HCT116 (cell line): ENCODE results near the gene UTP20. TPM values are rescaled to one million over a fixed set of nuclear protein-coding genes. Genes with fewer than 3 reads are reported as not detected.

Source experiments
- ATAC-seq: fragments of 200-7000 bp; cut with Tn5 transposase; 2 replicates; pipeline ENCODE4 v1.9.1; 2020; ENCODE audit warnings: mild to moderate bottlenecking, moderate library complexity
- BruUV-seq: library from RNA; stranded (reverse); fragments of 400-500 nt; replicated peaks from 2 replicates; lab custom pipeline; 2021; lab: Mats Ljungman, UMichigan
- CTCF ChIA-PET: fragments of 300-600 bp; sonication (Branson Sonifier 250); formaldehyde crosslinking; loops from one replicate; lab custom pipeline; 2021; ENCODE audit warnings: antibody characterized with exemption; lab: Charles Lee
- POLR2A ChIA-PET: fragments of 300-600, 350-600 bp; sonication (Branson Sonifier 250); formaldehyde crosslinking; loops from one replicate; lab custom pipeline; 2021; ENCODE audit warnings: antibody characterized with exemption; lab: Charles Lee
- RAD21 ChIA-PET, 2 experiments: fragments of 300-600 bp; sonication (Branson Sonifier 250); formaldehyde crosslinking; loops; one replicate each; lab custom pipeline; 2023; ENCODE audit warnings: low total read pairs in 2 of 2; ENCODE audit not compliant: uncharacterized antibody in 2 of 2, unreplicated experiment in 2 of 2, low non-redundant PET in 1 of 2; lab: Charles Lee
- DNase-seq: peaks from one replicate; pipeline ENCODE4 v3.0.0-alpha.2; 2010; ENCODE audit warnings: low read depth, low spot score
- H2AFZ ChIP-seq: fragments of 200-600 bp; shearing (Covaris generic), sonication (generic); 2 replicates; pipeline ENCODE4 v1.6.1; 2017; ENCODE audit warnings: low read depth, mixed run types, mixed read lengths, antibody characterized with exemption, low read length; ENCODE audit not compliant: poor library complexity, severe bottlenecking
- H3K27ac ChIP-seq: 2 replicates; pipeline ENCODE4 v1.5.1; 2012; ENCODE audit warnings: low read depth, low read length
- H3K27me3 ChIP-seq: fragments of 200-600 bp; sonication (generic); 2 replicates; pipeline ENCODE4 v1.6.1; 2016; ENCODE audit warnings: mixed run types, low read length, mixed read lengths; ENCODE audit not compliant: insufficient read depth
- H3K36me3 ChIP-seq, 2 experiments: fragments of 200-500 bp in 1 of 2; fragments of 200-600 bp in 1 of 2; sonication (Bioruptor generic) in 1 of 2; sonication (generic) in 1 of 2; 2 replicates each; pipeline versions ENCODE4 v1.5.1 to v1.6.1; 2014 to 2016; ENCODE audit warnings: low read length in 2 of 2, inconsistent platforms in 1 of 2, mixed read lengths in 1 of 2, mixed run types in 1 of 2; ENCODE audit not compliant: insufficient read depth in 2 of 2, control insufficient read depth in 1 of 2
- H3K4me1 ChIP-seq, 2 experiments: fragments of 200-600 bp in 1 of 2; sonication (generic) in 1 of 2; 2 replicates each; pipeline versions ENCODE4 v1.5.1 to v1.6.1; 2012 to 2017; ENCODE audit warnings: low read length in 2 of 2, inconsistent platforms in 1 of 2, mild to moderate bottlenecking in 1 of 2, mixed read lengths in 1 of 2, mixed run types in 1 of 2, moderate library complexity in 1 of 2; ENCODE audit not compliant: insufficient read depth in 2 of 2, control insufficient read depth in 1 of 2
- H3K4me2 ChIP-seq: fragments of 200-600 bp; sonication (generic); 2 replicates; pipeline ENCODE4 v1.6.1; 2017; ENCODE audit warnings: mixed run types, low read length, mixed read lengths
- H3K4me3 ChIP-seq, 2 experiments: fragments of 200-600 bp in 1 of 2; sonication (generic) in 1 of 2; replicated peaks in 1 of 2; 2 replicates each; pipeline ENCODE4 v1.5.1; 2011 to 2016; ENCODE audit warnings: low read length in 2 of 2, control low read depth in 1 of 2, low read depth in 1 of 2, mild to moderate bottlenecking in 1 of 2, mixed read lengths in 1 of 2, mixed run types in 1 of 2
- H3K79me2 ChIP-seq: fragments of 200-600 bp; sonication (generic); 2 replicates; pipeline ENCODE4 v1.6.1; 2017; ENCODE audit warnings: mild to moderate bottlenecking, mixed run types, low read length, moderate library complexity, mixed read lengths; ENCODE audit not compliant: insufficient read depth
- H3K9ac ChIP-seq: fragments of 200-600 bp; sonication (generic); 2 replicates; pipeline ENCODE4 v1.6.1; 2016; ENCODE audit warnings: low read length, mixed read lengths
- H3K9me2 ChIP-seq: fragments of 200-600 bp; sonication (generic), shearing (Covaris generic); 2 replicates; pipeline ENCODE4 v1.6.1; 2017; ENCODE audit warnings: mixed run types, mild to moderate bottlenecking, moderate library complexity; ENCODE audit not compliant: insufficient read depth
- H3K9me3 ChIP-seq, 2 experiments: fragments of 200-500 bp in 1 of 2; fragments of 200-600 bp in 1 of 2; sonication (Bioruptor generic) in 1 of 2; sonication (generic) in 1 of 2; 2 replicates each; pipeline ENCODE4 v1.6.1; 2014 to 2017; ENCODE audit warnings: low read length in 2 of 2, mixed read lengths in 2 of 2, inconsistent platforms in 1 of 2, low read depth in 1 of 2, mild to moderate bottlenecking in 1 of 2, mixed run types in 1 of 2, moderate library complexity in 1 of 2; ENCODE audit not compliant: control insufficient read depth in 1 of 2, insufficient read depth in 1 of 2
- H4K20me1 ChIP-seq: fragments of 200-600 bp; sonication (generic), shearing (Covaris generic); 2 replicates; pipeline ENCODE4 v1.6.1; 2017; ENCODE audit warnings: mixed run types, mild to moderate bottlenecking, moderate library complexity; ENCODE audit not compliant: insufficient read depth
- ATF3 ChIP-seq: IDR thresholded peaks from 2 replicates; pipeline ENCODE4 v1.6.1; 2012
- CEBPB ChIP-seq: IDR thresholded peaks from 2 replicates; pipeline ENCODE4 v1.6.1; 2012; ENCODE audit warnings: low read depth
- CTCF ChIP-seq, 3 experiments: fragments of 200-600 bp in 1 of 3; sonication (generic) in 1 of 3; IDR thresholded peaks in 2 of 3; conservative IDR thresholded peaks in 1 of 3; 2 replicates each; pipeline ENCODE4 v1.5.1; 2012 to 2017; ENCODE audit warnings: low read depth in 2 of 3, low read length in 2 of 3, antibody characterized with exemption in 1 of 3, borderline replicate concordance in 1 of 3, control low read depth in 1 of 3, mild to moderate bottlenecking in 1 of 3, mixed read lengths in 1 of 3, mixed run types in 1 of 3, moderate library complexity in 1 of 3; ENCODE audit not compliant: insufficient read depth in 1 of 3
- EGR1 ChIP-seq: IDR thresholded peaks from 2 replicates; pipeline ENCODE4 v1.6.1; 2012; ENCODE audit warnings: low read depth
- EZH2 ChIP-seq: fragments of 200-600 bp; sonication (generic); IDR thresholded peaks from 2 replicates; pipeline ENCODE4 v1.6.1; 2017; ENCODE audit warnings: antibody characterized with exemption, mixed run types
- EZH2phosphoT487 ChIP-seq: fragments of 200-600 bp; IDR thresholded peaks from 2 replicates; pipeline ENCODE4 v1.6.1; 2018; ENCODE audit warnings: antibody characterized with exemption, borderline replicate concordance
- FOSL1 ChIP-seq: IDR thresholded peaks from 2 replicates; pipeline ENCODE4 v1.6.1; 2012; ENCODE audit warnings: low read depth
- JUND ChIP-seq: IDR thresholded peaks from 2 replicates; pipeline ENCODE4 v1.6.1; 2012
- MAX ChIP-seq: IDR thresholded peaks from 2 replicates; pipeline ENCODE4 v1.6.1; 2012
- POLR2A ChIP-seq: IDR thresholded peaks from 2 replicates; pipeline ENCODE4 v1.7.0; 2011; ENCODE audit warnings: borderline replicate concordance; ENCODE audit not compliant: insufficient read depth, insufficient read length; ENCODE audit errors: extremely low read depth
- RAD21 ChIP-seq: IDR thresholded peaks from 2 replicates; pipeline ENCODE4 v1.6.1; 2012; ENCODE audit warnings: low read depth, mild to moderate bottlenecking
- SIN3A ChIP-seq: IDR thresholded peaks from 2 replicates; pipeline ENCODE4 v1.6.1; 2012; ENCODE audit warnings: low read depth
- SP1 ChIP-seq: IDR thresholded peaks from 2 replicates; pipeline ENCODE4 v1.6.1; 2012; ENCODE audit warnings: low read depth
- SRF ChIP-seq: IDR thresholded peaks from 2 replicates; pipeline ENCODE4 v1.6.1; 2012; ENCODE audit warnings: low read depth
- YY1 ChIP-seq: IDR thresholded peaks from 2 replicates; pipeline ENCODE4 v1.6.1; 2011; ENCODE audit warnings: low read length, low read depth, moderate library complexity, mild to moderate bottlenecking; ENCODE audit not compliant: insufficient replicate concordance; ENCODE audit errors: extremely low read depth
- ZFX ChIP-seq: fragments of 450-650 bp; IDR thresholded peaks from 2 replicates; pipeline ENCODE4 v1.6.1; 2017
- ZNF274 ChIP-seq: fragments of 200-500 bp; sonication (Bioruptor generic); IDR thresholded peaks from 2 replicates; pipeline ENCODE4 v1.6.1; 2014; ENCODE audit warnings: mild to moderate bottlenecking, low read depth, low read length, inconsistent platforms
- intact Hi-C: fragments of 100-400 bp; cut with micrococcal nuclease; formaldehyde crosslinking; loops from 2 replicates; pipeline ENCODE4 v1.10.0; 2022
- total RNA-seq: library from RNA; stranded (reverse); gene quantifications from one replicate; pipeline ENCODE4 v1.2.1, GENCODE V29; 2021; ENCODE audit not compliant: unreplicated experiment

Gene UTP20
- total RNA-seq, 1 experiment from 2014 or later: 19.3 TPM

- Histone ChIP-seq H3K36me3 (no peaks in the 10 kb centered on the region), H3K9me3 (no peaks in the 10 kb centered on the region), H3K79me2 (no peaks in the 10 kb centered on the region)
- intact Hi-C loops: no loop called here
- CTCF ChIA-PET: no interaction called here
- no peak for ATAC-seq
- TF ChIP-seq EZH2phosphoT487: no peak
- no peak for TF ChIP-seq MAX
- no peak for TF ChIP-seq RAD21
- no peak for TF ChIP-seq ZNF274
- no peak for TF ChIP-seq ZFX
- TF ChIP-seq CTCF (IDR thresholded peaks at IDR 0.05 in 2 of 3, conservative IDR thresholded peaks at IDR 0.05 in 1 of 3; ENCODE audit: borderline replicate concordance in 1 of 3, insufficient read depth in 1 of 3, low read depth in 2 of 3, low read length in 2 of 3): no peak
- no peak for TF ChIP-seq SP1
- TF ChIP-seq ATF3: no peak
- no peak for TF ChIP-seq YY1
- no peak for TF ChIP-seq SIN3A
- no peak for TF ChIP-seq SRF
- TF ChIP-seq POLR2A: no peak
- no peak for TF ChIP-seq EGR1
- TF ChIP-seq CEBPB: no peak
- no peak for TF ChIP-seq EZH2
- TF ChIP-seq FOSL1: no peak
- TF ChIP-seq JUND: no peak
- TF ChIP-seq, all 23 proteins: peak for 0
- DNase-seq: no peak
- Histone ChIP-seq H3K27me3 (no peaks in the 10 kb centered on the region), H2AFZ (no peak overlapping the region), H3K27ac (no peak overlapping the region), H3K9me2 (no peaks in the 10 kb centered on the region), H4K20me1 (no peaks in the 10 kb centered on the region), H3K4me3 (no peak overlapping the region), H3K4me2 (no peak overlapping the region), H3K9ac (no peak overlapping the region), H3K4me1 (no peaks in the 10 kb centered on the region)
- no TSS peak for BruUV-seq
- ChIA-PET POLR2A (no interaction called here), RAD21 (no interaction called here)
These were observed 41.0 kb upstream of the UTP20 start for GRCh38 chr12:101238800-101239329.
